HEK293 (cell line): Measurements from ENCODE around the gene MAGI2.

Experiments
- CTCF ChIA-PET: fragments of 350-600 bp; formaldehyde crosslinking; extraction: SDS; loops from one replicate; lab custom pipeline; 2021; ENCODE audit warnings: antibody characterized with exemption; lab: Yijun Ruan, JAX
- POLR2A ChIA-PET: fragments of 300-600 bp; formaldehyde crosslinking; extraction: SDS; loops from one replicate; lab custom pipeline; 2020; ENCODE audit warnings: antibody characterized with exemption, inconsistent platforms; lab: Yijun Ruan, JAX
- H3K27ac ChIP-seq: fragments of 200-500 bp; sonication (Bioruptor generic); 2 replicates; pipeline ENCODE4 v1.5.1; 2014; ENCODE audit warnings: low read depth, low read length, control low read depth, inconsistent platforms; ENCODE audit errors: extremely low read depth
- H3K36me3 ChIP-seq, 2 experiments: fragments of 200-500 bp in 1 of 2; sonication (Bioruptor generic) in 1 of 2; 1 replicate in 1 of 2; 2 replicates in 1 of 2; pipeline ENCODE4 v1.5.1; 2014 to 2017; ENCODE audit warnings: inconsistent platforms in 2 of 2, low read length in 2 of 2; ENCODE audit not compliant: control insufficient read depth in 2 of 2, insufficient read depth in 1 of 2
- H3K4me1 ChIP-seq: fragments of 200-500 bp; sonication (Bioruptor generic); 2 replicates; pipeline ENCODE4 v1.5.1; 2014; ENCODE audit warnings: mild to moderate bottlenecking, low read length, inconsistent platforms; ENCODE audit not compliant: control insufficient read depth, insufficient read depth
- H3K4me3 ChIP-seq: 2 replicates; pipeline ENCODE4 v1.5.1; 2011; ENCODE audit warnings: low read depth, mild to moderate bottlenecking, control low read depth, low read length, moderate library complexity
- H3K9me3 ChIP-seq: fragments of 200-500 bp; sonication (Bioruptor generic); 2 replicates; pipeline ENCODE4 v1.5.1; 2014; ENCODE audit warnings: low read depth, low read length, inconsistent platforms; ENCODE audit not compliant: control insufficient read depth, insufficient read depth
- HIC1 ChIP-seq: fragments of 450-650 bp; formaldehyde crosslinking; IDR thresholded peaks from 2 replicates; pipeline ENCODE4 v1.5.1; 2016; ENCODE audit warnings: missing biosample characterization, missing genetic modification characterization
- KLF1 ChIP-seq: fragments of 450-650 bp; formaldehyde crosslinking; IDR thresholded peaks from 2 replicates; pipeline ENCODE4 v1.5.1; 2016; ENCODE audit warnings: missing biosample characterization, missing genetic modification characterization
- KLF7 ChIP-seq: fragments of 450-650 bp; formaldehyde crosslinking; IDR thresholded peaks from 2 replicates; pipeline ENCODE4 v1.5.1; 2016; ENCODE audit warnings: missing biosample characterization, missing genetic modification characterization, borderline replicate concordance
- MEIS1 ChIP-seq: sonication (generic); formaldehyde crosslinking; IDR thresholded peaks from 2 replicates; pipeline ENCODE4 v1.8.1; 2022; ENCODE audit warnings: missing genetic modification reagents, mild to moderate bottlenecking, borderline replicate concordance
- MZF1 ChIP-seq: fragments of 450-650 bp; formaldehyde crosslinking; IDR thresholded peaks from 2 replicates; pipeline ENCODE4 v1.5.1; 2017; ENCODE audit warnings: missing biosample characterization, missing genetic modification characterization, borderline replicate concordance
- PRDM4 ChIP-seq: fragments of 450-650 bp; formaldehyde crosslinking; IDR thresholded peaks from 2 replicates; pipeline ENCODE4 v1.5.1; 2017; ENCODE audit warnings: missing biosample characterization, missing genetic modification characterization
- SCRT1 ChIP-seq: fragments of 450-650 bp; formaldehyde crosslinking; IDR thresholded peaks from 2 replicates; pipeline ENCODE4 v1.5.1; 2016; ENCODE audit warnings: missing biosample characterization, missing genetic modification characterization, borderline replicate concordance
- SCRT2 ChIP-seq: fragments of 450-650 bp; formaldehyde crosslinking; IDR thresholded peaks from 2 replicates; pipeline ENCODE4 v1.5.1; 2016; ENCODE audit warnings: missing biosample characterization, missing genetic modification characterization
- TRIM28 ChIP-seq: IDR thresholded peaks from 2 replicates; pipeline ENCODE4 v1.6.1; 2011; ENCODE audit warnings: low read length, control low read depth, borderline replicate concordance
- YY2 ChIP-seq: fragments of 450-650 bp; formaldehyde crosslinking; IDR thresholded peaks from 2 replicates; pipeline ENCODE4 v1.5.1; 2016; ENCODE audit warnings: missing biosample characterization, missing genetic modification characterization
- ZBTB49 ChIP-seq: fragments of 450-650 bp; formaldehyde crosslinking; IDR thresholded peaks from 2 replicates; pipeline ENCODE4 v1.5.1; 2016; ENCODE audit warnings: missing biosample characterization, missing genetic modification characterization, low read depth
- ZBTB8A ChIP-seq: fragments of 450-650 bp; formaldehyde crosslinking; IDR thresholded peaks from 2 replicates; pipeline ENCODE4 v1.5.1; 2016; ENCODE audit warnings: missing biosample characterization, missing genetic modification characterization
- ZNF155 ChIP-seq: fragments of 450-650 bp; formaldehyde crosslinking; IDR thresholded peaks from 2 replicates; pipeline ENCODE4 v1.5.1; 2016; ENCODE audit warnings: missing biosample characterization, missing genetic modification characterization
- ZNF23 ChIP-seq: fragments of 450-650 bp; formaldehyde crosslinking; IDR thresholded peaks from 2 replicates; pipeline ENCODE4 v1.5.1; 2016; ENCODE audit warnings: missing biosample characterization, missing genetic modification characterization, borderline replicate concordance
- ZNF248 ChIP-seq: fragments of 450-650 bp; formaldehyde crosslinking; IDR thresholded peaks from 2 replicates; pipeline ENCODE4 v1.5.1; 2017; ENCODE audit warnings: missing biosample characterization, missing genetic modification characterization
- ZNF280D ChIP-seq: fragments of 450-650 bp; formaldehyde crosslinking; IDR thresholded peaks from 2 replicates; pipeline ENCODE4 v1.5.1; 2016; ENCODE audit warnings: missing biosample characterization, missing genetic modification characterization
- ZNF473 ChIP-seq: fragments of 450-650 bp; formaldehyde crosslinking; IDR thresholded peaks from 2 replicates; pipeline ENCODE4 v1.5.1; 2017; ENCODE audit warnings: missing biosample characterization, missing genetic modification characterization
- ZNF514 ChIP-seq: fragments of 450-650 bp; formaldehyde crosslinking; IDR thresholded peaks from 2 replicates; pipeline ENCODE4 v1.5.1; 2016; ENCODE audit warnings: missing biosample characterization, missing genetic modification characterization
- ZNF677 ChIP-seq: fragments of 450-650 bp; IDR thresholded peaks from 2 replicates; pipeline ENCODE4 v1.5.0; 2018; ENCODE audit warnings: missing biosample characterization, mild to moderate bottlenecking, missing genetic modification characterization, moderate library complexity
- ZNF692 ChIP-seq: fragments of 450-650 bp; formaldehyde crosslinking; IDR thresholded peaks from 2 replicates; pipeline ENCODE4 v1.5.1; 2016; ENCODE audit warnings: missing biosample characterization, missing genetic modification characterization

The MAGI2 gene

GRCh38 chr7:79272938-79273337 is 180.5 kb downstream of the MAGI2 start:
- no peak overlapping the region for H3K27ac ChIP-seq
- H3K36me3 ChIP-seq, result no peaks in the 10 kb centered on the region
- ChIA-PET POLR2A (no interaction called here), CTCF (interaction anchor here (0.5 to 1.3 kb wide), 7 partner anchors 10 to 633 kb away, joined by 3 to 8 read pairs (median 3); no protein-coding TSS in a partner anchor)
- H3K9me3 ChIP-seq, result no peaks in the 10 kb centered on the region
- H3K4me1 ChIP-seq, result no peaks in the 10 kb centered on the region
- no peak for TF ChIP-seq TRIM28
- TF ChIP-seq ZNF280D (tag by site-specific recombination), result no peak
- TF ChIP-seq YY2 (tag by site-specific recombination), result no peak
- no peak for TF ChIP-seq SCRT1 (tag by site-specific recombination)
- TF ChIP-seq ZNF23, result no peak
- TF ChIP-seq ZNF155 (tag by site-specific recombination), result no peak
- TF ChIP-seq ZBTB8A, result no peak
- TF ChIP-seq ZNF677 (tag by site-specific recombination), result no peak
- no peak for TF ChIP-seq ZBTB49 (tag by site-specific recombination)
- TF ChIP-seq ZNF514 (tag by site-specific recombination), result no peak
- TF ChIP-seq MZF1 (tag by site-specific recombination), result no peak
- TF ChIP-seq KLF1 (tag by site-specific recombination), result no peak
- TF ChIP-seq ZNF473 (tag by site-specific recombination), result no peak
- TF ChIP-seq, all 188 proteins: peak for 0
- no peak overlapping the region for H3K4me3 ChIP-seq

GRCh38 chr7:79272066-79272669 is 181.3 kb downstream of the MAGI2 start:
- no peaks in the 10 kb centered on the region for H3K36me3 ChIP-seq
- ChIA-PET CTCF (interaction anchor here (0.6 to 1.3 kb wide), 5 partner anchors 9 to 776 kb away, joined by 3 to 8 read pairs (median 3); no protein-coding TSS in a partner anchor), POLR2A (no interaction called here)
- no peaks in the 10 kb centered on the region for H3K4me1 ChIP-seq
- no peaks in the 10 kb centered on the region for H3K9me3 ChIP-seq
- H3K27ac ChIP-seq, result no peak overlapping the region
- H3K4me3 ChIP-seq, result no peak overlapping the region
- TF ChIP-seq SCRT2 (peak; percentile 85), HIC1 (tag by site-specific recombination) (no peak), ZBTB49 (tag by site-specific recombination) (no peak), ZNF248 (tag by site-specific recombination) (no peak), MEIS1 (no peak), PRDM4 (no peak), ZNF692 (tag by site-specific recombination) (no peak), KLF7 (tag by site-specific recombination) (no peak)
